ENCODE data around the gene ATXN7L3B. TPM values are rescaled to one million over a fixed set of nuclear protein-coding genes. Genes with fewer than 3 reads are reported as not detected.

ATXN7L3B gene
- total RNA-seq, 2 donors from 2014 or later = 28.8 to 29.6 TPM

DNA sequence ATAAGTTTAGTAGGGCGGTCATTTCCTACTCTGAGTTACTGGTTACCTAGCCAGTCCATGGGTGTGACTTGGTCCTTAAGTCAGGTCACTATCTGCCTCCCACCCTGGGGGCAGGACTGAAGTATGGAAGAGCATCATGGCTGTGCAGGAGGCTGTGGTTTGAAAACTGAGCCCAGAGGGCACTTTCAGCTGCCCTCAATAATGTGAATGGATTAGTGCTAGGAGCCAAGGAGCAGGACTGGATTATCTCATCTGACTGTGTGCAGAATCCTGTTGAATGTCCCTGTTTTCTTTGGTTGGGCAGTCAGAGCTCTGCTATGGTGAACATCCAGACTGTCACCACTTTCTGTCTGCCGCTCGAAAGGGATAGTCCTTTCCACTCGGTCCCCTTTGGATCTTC lies 1.6 kb downstream of the ATXN7L3B start:
- no peaks in the 10 kb centered on the region for H3K36me3 ChIP-seq
- no peaks in the 10 kb centered on the region for H3K9me3 ChIP-seq
- DNase-seq = no peak
- TF ChIP-seq, protein P1, sequence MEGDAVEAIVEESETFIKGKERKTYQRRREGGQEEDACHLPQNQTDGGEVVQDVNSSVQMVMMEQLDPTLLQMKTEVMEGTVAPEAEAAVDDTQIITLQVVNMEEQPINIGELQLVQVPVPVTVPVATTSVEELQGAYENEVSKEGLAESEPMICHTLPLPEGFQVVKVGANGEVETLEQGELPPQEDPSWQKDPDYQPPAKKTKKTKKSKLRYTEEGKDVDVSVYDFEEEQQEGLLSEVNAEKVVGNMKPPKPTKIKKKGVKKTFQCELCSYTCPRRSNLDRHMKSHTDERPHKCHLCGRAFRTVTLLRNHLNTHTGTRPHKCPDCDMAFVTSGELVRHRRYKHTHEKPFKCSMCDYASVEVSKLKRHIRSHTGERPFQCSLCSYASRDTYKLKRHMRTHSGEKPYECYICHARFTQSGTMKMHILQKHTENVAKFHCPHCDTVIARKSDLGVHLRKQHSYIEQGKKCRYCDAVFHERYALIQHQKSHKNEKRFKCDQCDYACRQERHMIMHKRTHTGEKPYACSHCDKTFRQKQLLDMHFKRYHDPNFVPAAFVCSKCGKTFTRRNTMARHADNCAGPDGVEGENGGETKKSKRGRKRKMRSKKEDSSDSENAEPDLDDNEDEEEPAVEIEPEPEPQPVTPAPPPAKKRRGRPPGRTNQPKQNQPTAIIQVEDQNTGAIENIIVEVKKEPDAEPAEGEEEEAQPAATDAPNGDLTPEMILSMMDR (IDR thresholded peaks at IDR 0.05) = no peak
- intact Hi-C loops (cut with DNase I) = no loop called here
- no peak overlapping the region for H3K27ac ChIP-seq
- peak overlapping the region; percentile 66 for H3K4me3 ChIP-seq
- peaks cover 5% of the 10 kb centered on the region for H3K4me1 ChIP-seq
- H3K9ac ChIP-seq (ENCODE audit: low read depth in 2 of 2, low read length in 2 of 2) = peak overlapping the region; percentile 56 to 99
- H3K27me3 ChIP-seq = no peaks in the 10 kb centered on the region

DNA sequence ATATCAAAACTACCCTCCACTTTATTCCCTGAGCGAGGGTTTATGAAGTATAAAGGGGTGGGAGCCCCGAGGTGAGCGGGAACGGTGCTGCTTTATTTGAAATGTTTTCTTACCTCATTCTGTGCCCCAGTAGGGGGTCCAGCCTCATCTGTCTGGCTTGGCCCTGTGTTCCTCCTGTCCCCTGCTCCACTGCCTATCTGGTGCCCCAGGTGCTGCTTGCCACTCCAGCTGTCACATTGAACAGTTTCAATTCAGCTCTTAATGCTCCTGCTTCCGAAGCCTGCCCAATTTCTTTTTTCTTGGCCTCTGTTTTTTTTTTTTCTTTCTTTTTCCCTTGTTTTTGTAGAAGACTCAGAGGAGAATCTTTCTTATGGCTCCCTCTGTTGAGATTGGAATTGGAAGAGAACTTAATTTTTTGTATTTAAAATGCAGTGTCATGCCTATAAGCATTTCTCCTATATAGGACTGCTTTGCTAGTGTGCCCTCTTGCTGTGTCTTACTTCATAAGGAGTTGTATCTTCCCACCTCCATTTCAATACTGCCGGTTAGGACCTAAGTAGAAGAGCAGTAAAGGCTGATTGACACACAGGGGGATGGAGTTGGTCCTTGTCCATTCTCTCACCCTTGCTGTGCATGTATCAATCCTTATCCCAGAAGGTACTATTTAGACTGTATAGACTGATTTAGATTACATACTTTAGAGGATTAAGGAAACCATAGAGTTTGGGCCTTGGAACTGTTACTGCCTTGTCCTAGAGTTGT lies 2.3 kb downstream of the ATXN7L3B start:
- intact Hi-C loops (cut with DNase I) = no loop called here
- H3K27me3 ChIP-seq = no peaks in the 10 kb centered on the region
- TF ChIP-seq, protein P1 (IDR thresholded peaks at IDR 0.05) = no peak
- H3K27ac ChIP-seq = no peak overlapping the region
- H3K36me3 ChIP-seq = no peaks in the 10 kb centered on the region
- peaks cover 5% of the 10 kb centered on the region for H3K4me1 ChIP-seq
- H3K9ac ChIP-seq (ENCODE audit: low read depth in 2 of 2, low read length in 2 of 2) = peak overlapping the region; percentile 56 to 99
- peak overlapping the region; percentile 66 for H3K4me3 ChIP-seq
- no peaks in the 10 kb centered on the region for H3K9me3 ChIP-seq
- DNase-seq = no peak

DNA sequence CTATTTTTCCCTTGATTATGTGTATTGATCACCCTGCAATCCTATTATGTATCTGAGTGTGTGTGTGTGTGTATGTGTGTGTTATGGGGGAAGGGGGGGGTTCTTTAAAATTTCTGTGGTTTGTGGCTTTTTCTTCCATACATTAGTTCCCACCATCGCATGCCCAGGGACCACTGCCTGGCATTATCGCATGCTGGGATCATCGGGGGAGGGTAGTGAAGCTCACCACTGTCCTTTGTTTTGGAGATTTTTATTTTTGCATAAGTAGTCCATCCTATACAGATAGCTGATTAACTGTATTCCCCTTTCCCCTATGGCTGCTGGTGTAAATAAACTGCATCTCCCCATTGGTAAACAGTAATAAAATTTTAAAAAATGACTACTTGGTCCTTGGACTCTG lies 3.4 kb downstream of the ATXN7L3B start:
- Histone ChIP-seq H3K4me3 (no peak overlapping the region), H3K27me3 (no peaks in the 10 kb centered on the region), H3K36me3 (no peaks in the 10 kb centered on the region), H3K9me3 (no peaks in the 10 kb centered on the region), H3K4me1 (peaks cover 5% of the 10 kb centered on the region), H3K27ac (no peak overlapping the region), H3K9ac (ENCODE audit: low read depth in 2 of 2, low read length in 2 of 2) (no peak overlapping the region)
- DNase-seq = no peak
- intact Hi-C loops (cut with DNase I) = no loop called here
- TF ChIP-seq, protein P1 (IDR thresholded peaks at IDR 0.05) = no peak

DNA sequence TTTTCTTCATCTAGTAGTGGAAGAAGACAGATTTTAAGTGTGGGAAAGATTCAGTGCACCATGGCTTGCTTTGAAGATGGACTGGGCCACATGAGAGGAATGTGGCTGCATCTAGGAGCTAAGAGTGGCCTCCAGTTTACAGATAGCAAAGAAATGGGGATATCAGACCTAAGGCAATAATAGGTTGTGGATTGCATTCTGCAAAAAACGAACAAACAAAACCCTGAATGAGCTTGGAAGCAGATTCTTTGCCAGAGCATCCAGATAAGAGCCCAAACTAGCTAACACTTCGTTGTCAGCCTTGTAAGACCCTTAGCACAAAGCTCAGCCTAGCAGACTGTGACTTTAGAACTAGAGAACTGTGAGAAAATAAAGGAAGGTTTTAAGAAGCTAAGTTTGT lies 9.6 kb downstream of the ATXN7L3B start:
- H3K36me3 ChIP-seq = no peaks in the 10 kb centered on the region
- H3K4me3 ChIP-seq = no peak overlapping the region
- TF ChIP-seq, protein P1 (IDR thresholded peaks at IDR 0.05) = no peak
- H3K27ac ChIP-seq = no peak overlapping the region
- no peaks in the 10 kb centered on the region for H3K27me3 ChIP-seq
- no peak for DNase-seq
- no peaks in the 10 kb centered on the region for H3K9me3 ChIP-seq
- H3K9ac ChIP-seq (ENCODE audit: low read depth in 2 of 2, low read length in 2 of 2) = no peak overlapping the region
- intact Hi-C loops (cut with DNase I) = no loop called here
- H3K4me1 ChIP-seq = no peaks in the 10 kb centered on the region

DNA sequence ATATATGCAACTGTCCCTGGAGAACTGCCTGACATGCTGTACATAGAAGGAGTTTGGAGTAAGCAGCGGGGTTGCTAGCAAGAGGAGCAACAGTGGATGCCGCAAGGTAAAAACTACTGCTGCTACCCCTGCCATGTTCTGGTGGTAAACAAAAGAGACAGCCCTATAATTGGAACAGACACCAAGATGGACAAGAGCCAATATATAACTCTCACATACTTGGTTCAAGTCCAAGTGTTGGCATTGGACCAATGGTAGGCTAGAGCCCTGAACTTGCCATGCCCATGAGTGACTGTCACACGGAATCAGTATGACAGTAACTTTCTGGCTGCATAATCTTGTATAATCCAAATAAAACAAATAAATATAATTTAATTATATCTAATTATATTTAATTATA lies 13.7 kb downstream of the ATXN7L3B start:
- Histone ChIP-seq H3K27me3 (no peaks in the 10 kb centered on the region), H3K9ac (ENCODE audit: low read depth in 2 of 2, low read length in 2 of 2) (no peak overlapping the region), H3K27ac (no peak overlapping the region), H3K4me3 (no peak overlapping the region), H3K36me3 (no peaks in the 10 kb centered on the region), H3K9me3 (no peaks in the 10 kb centered on the region), H3K4me1 (no peaks in the 10 kb centered on the region)
- intact Hi-C loops (cut with DNase I) = no loop called here
- no peak for DNase-seq
- TF ChIP-seq, protein P1 (IDR thresholded peaks at IDR 0.05) = no peak
